Naive thymus-derived CD4-positive, alpha-beta T cell (primary cell): Measurements from ENCODE around the gene CDC42EP1. TPM values are rescaled to one million over a fixed set of nuclear protein-coding genes. Genes with fewer than 3 reads are reported as not detected.

Source experiments
- ATAC-seq: fragments of 150-1000 bp; cut with Tn5 transposase; 2 replicates; pipeline ENCODE4 v1.10.0; 2021; ENCODE audit warnings: mild to moderate bottlenecking, moderate library complexity
- CTCF ChIA-PET: fragments of 350-600 bp; sonication (Branson Sonifier 250); formaldehyde crosslinking; loops from one replicate; lab custom pipeline; 2021; ENCODE audit warnings: antibody characterized with exemption; lab: Charles Lee
- POLR2A ChIA-PET: fragments of 350-600 bp; sonication (Branson Sonifier 250); formaldehyde crosslinking; loops from one replicate; lab custom pipeline; 2021; ENCODE audit warnings: antibody characterized with exemption, inconsistent platforms; lab: Charles Lee
- DNase-seq, 9 donors: peaks; one replicate each; pipeline versions ENCODE4 v3.0.0 to v3.0.0-alpha.2; 2020 to 2022; ENCODE audit warnings: mixed read lengths in 1 of 9
- H3K27ac ChIP-seq: one replicate; pipeline ENCODE4 v1.7.0; 2013; ENCODE audit warnings: mild to moderate bottlenecking, low read depth, low read length, moderate library complexity
- H3K27me3 ChIP-seq, 2 donors: one replicate each; pipeline ENCODE4 v1.7.0; 2013; ENCODE audit warnings: low read length in 2 of 2, mild to moderate bottlenecking in 2 of 2, moderate library complexity in 2 of 2; ENCODE audit not compliant: control insufficient read depth in 2 of 2, insufficient read depth in 2 of 2
- H3K36me3 ChIP-seq, 3 experiments: 1 replicate in 2 of 3; 2 replicates in 1 of 3; pipeline ENCODE4 v1.7.0; 2013; ENCODE audit warnings: low read length in 3 of 3, mild to moderate bottlenecking in 3 of 3, moderate library complexity in 1 of 3; ENCODE audit not compliant: insufficient read depth in 3 of 3, control insufficient read depth in 2 of 3
- H3K4me1 ChIP-seq, 2 donors: one replicate each; pipeline ENCODE4 v1.7.0; 2013; ENCODE audit warnings: low read length in 2 of 2, mild to moderate bottlenecking in 2 of 2, moderate library complexity in 1 of 2; ENCODE audit not compliant: control insufficient read depth in 2 of 2, insufficient read depth in 2 of 2
- H3K4me3 ChIP-seq: 2 replicates; pipeline ENCODE4 v1.7.0; 2013; ENCODE audit warnings: mild to moderate bottlenecking, low read length
- H3K9me3 ChIP-seq, 3 experiments: 1 replicate in 2 of 3; 2 replicates in 1 of 3; pipeline ENCODE4 v1.7.0; 2013; ENCODE audit warnings: low read length in 3 of 3; ENCODE audit not compliant: control insufficient read depth in 2 of 3
- H3K27ac Mint-ChIP-seq, 9 donors: one replicate each; pipeline ENCODE4 v1.8.0; 2020 to 2022; ENCODE audit warnings: mixed read lengths in 9 of 9, mild to moderate bottlenecking in 8 of 9, moderate library complexity in 5 of 9, inconsistent platforms in 2 of 9
- H3K27me3 Mint-ChIP-seq, 5 donors: one replicate each; pipeline ENCODE4 v1.8.0; 2021 to 2022; ENCODE audit warnings: mixed read lengths in 5 of 5, mild to moderate bottlenecking in 1 of 5
- H3K36me3 Mint-ChIP-seq, 5 donors: one replicate each; pipeline ENCODE4 v1.8.0; 2020 to 2022; ENCODE audit warnings: mixed read lengths in 5 of 5, mild to moderate bottlenecking in 3 of 5, inconsistent platforms in 1 of 5
- H3K4me1 Mint-ChIP-seq, 7 donors: one replicate each; pipeline ENCODE4 v1.8.0; 2020 to 2022; ENCODE audit warnings: mixed read lengths in 7 of 7, mild to moderate bottlenecking in 3 of 7, inconsistent platforms in 1 of 7
- H3K4me3 Mint-ChIP-seq, 10 donors: one replicate each; pipeline ENCODE4 v1.8.0; 2020 to 2022; ENCODE audit warnings: mild to moderate bottlenecking in 10 of 10, mixed read lengths in 10 of 10, moderate library complexity in 6 of 10, inconsistent platforms in 2 of 10
- H3K9me3 Mint-ChIP-seq, 11 donors: one replicate each; pipeline ENCODE4 v1.8.0; 2020 to 2022; ENCODE audit warnings: mixed read lengths in 11 of 11, mild to moderate bottlenecking in 4 of 11, inconsistent platforms in 1 of 11, moderate library complexity in 1 of 11
- intact Hi-C, 2 donors: fragments of 100-400 bp; cut with micrococcal nuclease; formaldehyde crosslinking; loops; one replicate each; pipeline ENCODE4 v1.15.1; 2023
- polyA plus RNA-seq, 2 donors: library from polyadenylated mRNA; unstranded; fragments of 300-500 nt; fragmentation: Illumina TruSeq; gene quantifications; one replicate each; pipeline ENCODE4 v1.2.3, GENCODE V29; 2021
- total RNA-seq, 6 experiments: library from RNA in 5 of 6; stranded (reverse) in 5 of 6; gene quantifications; 1 replicate in 5 of 6; 2 replicates in 1 of 6; pipeline ENCODE4 v1.2.3 and lab custom pipeline; 2021 to 2026

The CDC42EP1 gene
- total and polyA plus RNA-seq, 7 experiments from 2014 or later, result 0.27 to 1.6 (median 0.62) TPM; not detected in 3

DNA sequence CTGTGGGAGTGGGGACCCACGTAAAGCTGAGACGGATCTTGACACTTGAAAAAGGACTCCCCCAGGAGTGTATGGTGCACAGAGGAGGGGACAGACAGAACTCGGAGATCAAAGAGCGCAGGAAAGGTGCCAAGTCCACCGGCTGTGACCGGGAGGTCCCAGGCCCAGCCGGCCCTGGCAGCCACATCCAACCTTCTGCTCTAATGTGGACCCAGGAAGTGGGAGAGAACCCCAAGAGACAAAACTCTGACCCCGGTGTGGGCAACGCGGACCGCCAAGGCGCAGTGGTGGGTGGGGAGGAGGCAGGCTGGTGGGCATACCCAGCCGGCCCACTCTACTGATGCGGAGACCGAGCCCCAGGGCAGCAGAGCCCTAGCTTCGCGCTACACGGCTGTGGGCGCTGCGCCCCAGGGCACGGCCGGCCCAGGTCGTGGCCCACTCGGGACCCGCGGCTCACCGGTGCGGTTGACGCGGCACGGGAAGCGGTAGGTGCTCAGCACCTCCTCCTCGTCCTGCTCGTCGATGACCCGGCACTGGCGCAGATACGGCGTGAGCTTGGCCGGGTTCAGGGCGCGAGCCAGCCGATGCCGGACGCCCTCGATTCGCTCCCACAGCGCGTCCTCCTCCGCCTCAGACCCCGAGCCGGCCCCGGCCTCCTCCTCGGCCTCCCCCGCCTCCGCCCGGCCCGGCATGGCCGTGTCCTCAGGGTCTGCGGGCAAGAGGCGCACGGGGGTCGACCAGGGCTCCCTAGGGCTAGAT lies 41.6 kb upstream of the CDC42EP1 start:
- CTCF ChIA-PET, result no interaction called here
- Mint-ChIP-seq H3K4me3 (peak overlapping the region; percentile 65 to 93 (median 82)), H3K27ac (peak overlapping the region in 5 of 9 donors; percentile 11 to 78 (median 27)), H3K27me3 (peaks cover 24 to 77% (median 30%) of the 10 kb centered on the region in 5 donors), H3K4me1 (peaks cover 6 to 16% (median 7%) of the 10 kb centered on the region in 7 donors), H3K9me3 (no peaks in the 10 kb centered on the region), H3K36me3 (no peaks in the 10 kb centered on the region)
- Histone ChIP-seq H3K4me1 (peaks cover 4 to 6% of the 10 kb centered on the region in 2 donors), H3K27me3 (peaks cover 0 to 8% of the 10 kb centered on the region in 2 donors), H3K27ac (no peak overlapping the region), H3K36me3 (no peaks in the 10 kb centered on the region), H3K9me3 (no peaks in the 10 kb centered on the region), H3K4me3 (peak overlapping the region; percentile 30)
- ATAC-seq, result peak; percentile 20
- POLR2A ChIA-PET, result no interaction called here
- no peak for DNase-seq
- intact Hi-C loops, result no loop called here

- no peaks in the 10 kb centered on the region for H3K36me3 Mint-ChIP-seq
- H3K27me3 Mint-ChIP-seq, result peaks cover 24 to 76% (median 34%) of the 10 kb centered on the region in 5 donors
- POLR2A ChIA-PET, result no interaction called here
- ATAC-seq, result peak; percentile 68
- peaks cover 4 to 6% of the 10 kb centered on the region in 2 donors for H3K4me1 ChIP-seq
- H3K9me3 ChIP-seq, result no peaks in the 10 kb centered on the region
- H3K27ac Mint-ChIP-seq, result peak within 1 kb of the TSS in 5 of 9 donors; percentile 11 to 78 (median 27)
- CTCF ChIA-PET, result no interaction called here
- peak within 1 kb of the TSS; percentile 65 to 93 (median 82) for H3K4me3 Mint-ChIP-seq
- intact Hi-C loops, result no loop called here
- H3K4me1 Mint-ChIP-seq, result peaks cover 6 to 16% (median 7%) of the 10 kb centered on the region in 7 donors
- peak in 1 of 9 donors; percentile 34 for DNase-seq
- H3K27me3 ChIP-seq, result peaks cover 0 to 8% of the 10 kb centered on the region in 2 donors
- H3K9me3 Mint-ChIP-seq, result no peaks in the 10 kb centered on the region
- H3K4me3 ChIP-seq, result peak within 1 kb of the TSS; percentile 43
- no peaks in the 10 kb centered on the region for H3K36me3 ChIP-seq
- H3K27ac ChIP-seq, result no peak within 1 kb of the TSS
These were observed 40.7 kb upstream of the CDC42EP1 start, which contains the start of gene CARD10 for GRCh38 chr22:37519268-37520195. TSS of gene CARD10 (minus strand) at chr22:37519415. CDS start at chr22:37519200, 215 bp downstream.

DNA sequence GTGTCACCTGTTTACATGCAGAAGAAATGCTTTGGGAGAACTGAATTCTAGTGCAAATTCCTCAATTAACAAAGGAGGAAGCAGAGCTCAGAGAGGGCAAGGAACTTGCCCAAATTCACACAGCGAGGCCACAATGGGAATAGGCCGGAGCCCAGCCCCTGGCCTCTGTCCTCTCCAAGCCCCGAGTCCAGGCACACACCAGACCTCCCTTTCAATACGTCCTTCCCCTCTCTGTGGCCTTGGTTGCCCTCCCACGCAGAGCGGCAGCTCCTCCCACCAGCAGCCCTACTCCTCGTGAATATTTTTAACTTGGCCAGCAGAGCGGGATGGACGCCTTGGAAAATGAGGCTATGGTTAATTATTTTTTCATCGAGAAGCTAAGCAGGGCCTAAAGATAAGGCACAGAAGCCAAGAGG lies 39.5 kb upstream of the CDC42EP1 start:
- no peak for ATAC-seq
- Mint-ChIP-seq H3K4me3 (peak overlapping the region in 9 of 10 donors; percentile 44 to 77 (median 59)), H3K27ac (no peak overlapping the region), H3K4me1 (peaks cover 6 to 16% (median 7%) of the 10 kb centered on the region in 7 donors), H3K9me3 (no peaks in the 10 kb centered on the region), H3K36me3 (no peaks in the 10 kb centered on the region), H3K27me3 (peaks cover 24 to 70% (median 34%) of the 10 kb centered on the region in 5 donors)
- Histone ChIP-seq H3K27ac (no peak overlapping the region), H3K4me1 (peaks cover 4 to 6% of the 10 kb centered on the region in 2 donors), H3K4me3 (no peak overlapping the region), H3K36me3 (no peaks in the 10 kb centered on the region), H3K27me3 (peaks cover 0 to 8% of the 10 kb centered on the region in 2 donors), H3K9me3 (no peaks in the 10 kb centered on the region)
- intact Hi-C loops, result no loop called here
- no peak for DNase-seq
- CTCF ChIA-PET, result no interaction called here
- POLR2A ChIA-PET, result no interaction called here

GRCh38 chr22:37521236-37521739 lies 39.0 kb upstream of the CDC42EP1 start:
- H3K9me3 Mint-ChIP-seq, result no peaks in the 10 kb centered on the region
- Histone ChIP-seq H3K27ac (no peak overlapping the region), H3K4me1 (peaks cover 4 to 6% of the 10 kb centered on the region in 2 donors), H3K36me3 (no peaks in the 10 kb centered on the region), H3K9me3 (no peaks in the 10 kb centered on the region), H3K27me3 (peaks cover 0 to 8% of the 10 kb centered on the region in 2 donors), H3K4me3 (no peak overlapping the region)
- ChIA-PET CTCF (no interaction called here), POLR2A (no interaction called here)
- peaks cover 6 to 16% (median 9%) of the 10 kb centered on the region in 7 donors for H3K4me1 Mint-ChIP-seq
- intact Hi-C loops, result no loop called here
- peak overlapping the region in 7 of 10 donors; percentile 16 to 77 (median 42) for H3K4me3 Mint-ChIP-seq
- ATAC-seq (no peak), DNase-seq (no peak)
- H3K27ac Mint-ChIP-seq, result no peak overlapping the region
- H3K36me3 Mint-ChIP-seq, result no peaks in the 10 kb centered on the region
- H3K27me3 Mint-ChIP-seq, result peaks cover 24 to 69% (median 34%) of the 10 kb centered on the region in 5 donors

- CTCF ChIA-PET, result no interaction called here
- Histone ChIP-seq H3K27ac (no peak overlapping the region), H3K4me1 (peaks cover 4 to 6% of the 10 kb centered on the region in 2 donors), H3K36me3 (no peaks in the 10 kb centered on the region), H3K9me3 (no peaks in the 10 kb centered on the region), H3K27me3 (peaks cover 0 to 8% of the 10 kb centered on the region in 2 donors), H3K4me3 (no peak overlapping the region)
- DNase-seq (no peak), ATAC-seq (no peak)
- no peak overlapping the region for H3K27ac Mint-ChIP-seq
- no peak overlapping the region for H3K4me3 Mint-ChIP-seq
- POLR2A ChIA-PET, result no interaction called here
- intact Hi-C loops, result no loop called here
- H3K27me3 Mint-ChIP-seq, result peaks cover 24 to 61% (median 34%) of the 10 kb centered on the region in 5 donors
- no peaks in the 10 kb centered on the region for H3K36me3 Mint-ChIP-seq
- no peaks in the 10 kb centered on the region for H3K9me3 Mint-ChIP-seq
- H3K4me1 Mint-ChIP-seq, result peaks cover 6 to 16% (median 9%) of the 10 kb centered on the region in 7 donors
These were observed 37.8 kb upstream of the CDC42EP1 start for GRCh38 chr22:37522482-37522881.

- Histone ChIP-seq H3K4me3 (no peak overlapping the region), H3K4me1 (no peaks in the 10 kb centered on the region), H3K36me3 (no peaks in the 10 kb centered on the region), H3K27me3 (peaks cover 0 to 1% of the 10 kb centered on the region in 2 donors), H3K27ac (no peak overlapping the region), H3K9me3 (no peaks in the 10 kb centered on the region)
- DNase-seq (peak in 1 of 9 donors; percentile 52), ATAC-seq (peak; percentile 36)
- H3K9me3 Mint-ChIP-seq, result no peaks in the 10 kb centered on the region
- H3K4me1 Mint-ChIP-seq, result peaks cover 8 to 12% (median 8%) of the 10 kb centered on the region in 7 donors
- ChIA-PET POLR2A (no interaction called here), CTCF (no interaction called here)
- no peaks in the 10 kb centered on the region for H3K36me3 Mint-ChIP-seq
- intact Hi-C loops, result no loop called here
- no peak overlapping the region for H3K27ac Mint-ChIP-seq
- no peak overlapping the region for H3K4me3 Mint-ChIP-seq
- H3K27me3 Mint-ChIP-seq, result peaks cover 19 to 42% (median 27%) of the 10 kb centered on the region in 5 donors
These were observed 35.1 kb upstream of the CDC42EP1 start for GRCh38 chr22:37525073-37525745.
